KOPT-K1 (cell line): ENCODE results near the gene H6PD.
A peak's percentile ranks its signal among the peaks of the same experiment; 100 is the strongest.

Source experiments
- H3K27ac ChIP-seq: fragments of 200-600 bp; sonication (generic); 2 replicates; pipeline ENCODE4 v1.5.1; 2016; ENCODE audit warnings: antibody characterized with exemption, mild to moderate bottlenecking, low read depth, low read length; ENCODE audit not compliant: poor library complexity, severe bottlenecking
- H3K36me3 ChIP-seq: fragments of 200-600 bp; sonication (generic); 2 replicates; pipeline ENCODE4 v1.5.1; 2017; ENCODE audit warnings: antibody characterized with exemption, mild to moderate bottlenecking, low read length, moderate library complexity; ENCODE audit not compliant: insufficient read depth
- H3K9me3 ChIP-seq: fragments of 200-600 bp; sonication (generic); 2 replicates; pipeline ENCODE4 v1.5.1; 2017; ENCODE audit warnings: antibody characterized with exemption, low read length, mild to moderate bottlenecking; ENCODE audit not compliant: insufficient read depth, poor library complexity, severe bottlenecking

The H6PD gene

GRCh38 chr1:9228609-9229008, 6.0 kb upstream of the H6PD start:
- no peak overlapping the region for H3K27ac ChIP-seq
- H3K36me3 ChIP-seq = no peaks in the 10 kb centered on the region

GRCh38 chr1:9229549-9229948, 5.0 kb upstream of the H6PD start:
- Histone ChIP-seq H3K27ac (no peak overlapping the region), H3K9me3 (no peaks in the 10 kb centered on the region), H3K36me3 (no peaks in the 10 kb centered on the region)

More at GRCh38 chr1:9228609-9229008, 6.0 kb upstream of the H6PD start:
- no peaks in the 10 kb centered on the region for H3K9me3 ChIP-seq

- Histone ChIP-seq H3K36me3 (no peaks in the 10 kb centered on the region), H3K9me3 (no peaks in the 10 kb centered on the region), H3K27ac (no peak overlapping the region)
Observed at GRCh38 chr1:9230869-9231533, 3.6 kb upstream of the H6PD start.

GRCh38 chr1:9231648-9232332, 2.8 kb upstream of the H6PD start:
- no peak overlapping the region for H3K27ac ChIP-seq
- no peaks in the 10 kb centered on the region for H3K36me3 ChIP-seq
- no peaks in the 10 kb centered on the region for H3K9me3 ChIP-seq

- Histone ChIP-seq H3K27ac (no peak overlapping the region), H3K9me3 (no peaks in the 10 kb centered on the region), H3K36me3 (no peaks in the 10 kb centered on the region)
Observed at GRCh38 chr1:9233241-9233941, 1.2 kb upstream of the H6PD start.

GRCh38 chr1:9233942-9234222, 692 bp upstream of the H6PD start:
- Histone ChIP-seq H3K36me3 (no peaks in the 10 kb centered on the region), H3K9me3 (no peaks in the 10 kb centered on the region), H3K27ac (peak overlapping the region; percentile 60)

- no peaks in the 10 kb centered on the region for H3K9me3 ChIP-seq
- H3K36me3 ChIP-seq = no peaks in the 10 kb centered on the region
- H3K27ac ChIP-seq = peak overlapping the region; percentile 76
Observed at GRCh38 chr1:9235096-9235459, 504 bp downstream of the H6PD start.

GRCh38 chr1:9235560-9235959, 986 bp downstream of the H6PD start:
- no peaks in the 10 kb centered on the region for H3K9me3 ChIP-seq
- peak overlapping the region; percentile 76 for H3K27ac ChIP-seq
- H3K36me3 ChIP-seq = no peaks in the 10 kb centered on the region

- Histone ChIP-seq H3K36me3 (no peaks in the 10 kb centered on the region), H3K9me3 (no peaks in the 10 kb centered on the region), H3K27ac (no peak overlapping the region)
Observed at GRCh38 chr1:9238134-9238533, 3.6 kb downstream of the H6PD start.

- H3K36me3 ChIP-seq = no peaks in the 10 kb centered on the region
- H3K27ac ChIP-seq = no peak overlapping the region
- no peaks in the 10 kb centered on the region for H3K9me3 ChIP-seq
Observed at GRCh38 chr1:9238550-9238949, 4.0 kb downstream of the H6PD start.

GRCh38 chr1:9239622-9240401, 5.2 kb downstream of the H6PD start:
- Histone ChIP-seq H3K27ac (peak overlapping the region; percentile 54), H3K9me3 (no peaks in the 10 kb centered on the region), H3K36me3 (no peaks in the 10 kb centered on the region)

GRCh38 chr1:9240914-9241820, 6.6 kb downstream of the H6PD start:
- Histone ChIP-seq H3K36me3 (no peaks in the 10 kb centered on the region; the same call in 1 of the 2 replicates), H3K27ac (peak overlapping the region; percentile 54), H3K9me3 (no peaks in the 10 kb centered on the region)

- H3K9me3 ChIP-seq = no peaks in the 10 kb centered on the region
- H3K36me3 ChIP-seq = no peaks in the 10 kb centered on the region; the same call in 1 of the 2 replicates
- H3K27ac ChIP-seq = no peak overlapping the region
Observed at GRCh38 chr1:9241891-9242290, 7.3 kb downstream of the H6PD start.

GRCh38 chr1:9242338-9242969, 7.9 kb downstream of the H6PD start:
- Histone ChIP-seq H3K9me3 (no peaks in the 10 kb centered on the region), H3K36me3 (peaks cover 1% of the 10 kb centered on the region; the same call in 1 of the 2 replicates), H3K27ac (no peak overlapping the region)
